Tibial nerve (tissue), 4 donors: ENCODE data around the gene RANBP17. TPM values are rescaled to one million over a fixed set of nuclear protein-coding genes. Genes with fewer than 3 reads are reported as not detected.

Experiments
- DNase-seq, 2 donors: peaks; one replicate each; pipeline ENCODE4 v3.0.0-alpha.2; 2019; ENCODE audit warnings: low spot score in 2 of 2
- H3K27ac ChIP-seq, 4 donors: fragments of 200-600 bp; sonication (generic) in 3 of 4; one replicate each; pipeline ENCODE4 v1.5.1; 2017 to 2019; ENCODE audit warnings: mild to moderate bottlenecking in 1 of 4
- H3K27me3 ChIP-seq, 2 donors: fragments of 200-600 bp; sonication (generic) in 1 of 2; one replicate each; pipeline versions ENCODE4 v1.5.1 to v1.6.0; 2017 to 2019
- H3K36me3 ChIP-seq, 3 donors: fragments of 200-600 bp; sonication (generic); one replicate each; pipeline ENCODE4 v1.5.1; 2018 to 2019
- H3K4me1 ChIP-seq, 4 donors: fragments of 200-600 bp; sonication (generic) in 3 of 4; one replicate each; pipeline ENCODE4 v1.5.1; 2017 to 2019
- H3K4me3 ChIP-seq, 4 donors: fragments of 200-600 bp; sonication (generic) in 3 of 4; one replicate each; pipeline ENCODE4 v1.5.1; 2017 to 2019; ENCODE audit warnings: mild to moderate bottlenecking in 1 of 4, moderate library complexity in 1 of 4
- H3K9me3 ChIP-seq, 4 donors: fragments of 200-600 bp; sonication (generic) in 3 of 4; one replicate each; pipeline ENCODE4 v1.5.1; 2017 to 2019
- EP300 ChIP-seq, 2 donors: sonication (generic); formaldehyde crosslinking; IDR thresholded peaks; one replicate each; pipeline ENCODE4 v1.6.1; 2017; ENCODE audit warnings: antibody characterized with exemption in 2 of 2, mild to moderate bottlenecking in 1 of 2
- POLR2A ChIP-seq, 2 donors: fragments of 450-650 bp; IDR thresholded peaks; one replicate each; pipeline ENCODE4 v1.6.1; 2017; ENCODE audit warnings: antibody characterized with exemption in 2 of 2, mild to moderate bottlenecking in 2 of 2, moderate library complexity in 2 of 2
- WGBS, 2 donors: methylation state at CpG; one replicate each; pipeline ENCODE4 v1.1.5; 2018; 5-methylcytosine and 5-hydroxymethylcytosine counted together
- total RNA-seq, 4 donors: library from RNA; depleted of rRNA; stranded (reverse); fragments of >200 nt; gene quantifications; one replicate each; pipeline ENCODE4 v1.1.0, GENCODE V29; 2016
- TF ChIP-seq, protein P1 (sequence below), 5 experiments: fragments of 200-600 bp in 3 of 5; fragments of 450-650 bp in 2 of 5; sonication (generic) in 3 of 5; IDR thresholded peaks; one replicate each; pipeline ENCODE4 v1.5.1; 2016 to 2019; ENCODE audit warnings: antibody characterized with exemption in 5 of 5, mild to moderate bottlenecking in 3 of 5, moderate library complexity in 2 of 5

The RANBP17 gene
- total RNA-seq, 4 donors from 2014 or later, result 10.8 to 34.5 (median 17.6) TPM

- Histone ChIP-seq H3K36me3 (no peaks in the 10 kb centered on the region), H3K27me3 (no peaks in the 10 kb centered on the region), H3K4me1 (no peaks in the 10 kb centered on the region), H3K27ac (no peak overlapping the region), H3K4me3 (no peak overlapping the region), H3K9me3 (no peaks in the 10 kb centered on the region)
- DNase-seq, result no peak
- no peak for TF ChIP-seq POLR2A (IDR thresholded peaks at IDR 0.05)
- TF ChIP-seq, protein P1, sequence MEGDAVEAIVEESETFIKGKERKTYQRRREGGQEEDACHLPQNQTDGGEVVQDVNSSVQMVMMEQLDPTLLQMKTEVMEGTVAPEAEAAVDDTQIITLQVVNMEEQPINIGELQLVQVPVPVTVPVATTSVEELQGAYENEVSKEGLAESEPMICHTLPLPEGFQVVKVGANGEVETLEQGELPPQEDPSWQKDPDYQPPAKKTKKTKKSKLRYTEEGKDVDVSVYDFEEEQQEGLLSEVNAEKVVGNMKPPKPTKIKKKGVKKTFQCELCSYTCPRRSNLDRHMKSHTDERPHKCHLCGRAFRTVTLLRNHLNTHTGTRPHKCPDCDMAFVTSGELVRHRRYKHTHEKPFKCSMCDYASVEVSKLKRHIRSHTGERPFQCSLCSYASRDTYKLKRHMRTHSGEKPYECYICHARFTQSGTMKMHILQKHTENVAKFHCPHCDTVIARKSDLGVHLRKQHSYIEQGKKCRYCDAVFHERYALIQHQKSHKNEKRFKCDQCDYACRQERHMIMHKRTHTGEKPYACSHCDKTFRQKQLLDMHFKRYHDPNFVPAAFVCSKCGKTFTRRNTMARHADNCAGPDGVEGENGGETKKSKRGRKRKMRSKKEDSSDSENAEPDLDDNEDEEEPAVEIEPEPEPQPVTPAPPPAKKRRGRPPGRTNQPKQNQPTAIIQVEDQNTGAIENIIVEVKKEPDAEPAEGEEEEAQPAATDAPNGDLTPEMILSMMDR (IDR thresholded peaks at IDR 0.05), result no peak
- 91 to 94% methylated on average over 4 of the region's 4 CpGs for WGBS, 2 donors
These were observed 400.1 kb downstream of the RANBP17 start for GRCh38 chr5:171261904-171262303.

DNA sequence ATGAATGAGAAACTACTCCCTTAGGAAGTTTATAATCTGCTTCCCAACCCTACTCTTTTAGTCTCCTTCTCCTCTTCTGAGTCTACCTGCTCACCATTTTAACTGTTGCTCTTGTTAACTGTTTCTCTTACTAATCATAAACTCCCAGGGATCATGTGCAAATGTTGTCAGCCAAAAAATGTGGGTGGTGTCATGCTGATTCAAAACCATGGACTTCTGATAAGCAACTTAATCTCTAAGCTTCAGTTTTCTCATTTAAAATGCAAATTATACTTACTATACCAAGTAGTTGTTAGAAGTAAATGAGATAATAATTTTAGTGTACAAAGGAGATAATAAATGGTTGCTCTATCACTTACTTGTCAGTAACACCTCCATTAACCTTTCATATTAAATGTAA is 401.4 kb downstream of the RANBP17 start:
- Histone ChIP-seq H3K36me3 (no peaks in the 10 kb centered on the region), H3K27ac (no peak overlapping the region), H3K27me3 (no peaks in the 10 kb centered on the region), H3K4me1 (no peaks in the 10 kb centered on the region), H3K4me3 (no peak overlapping the region), H3K9me3 (no peaks in the 10 kb centered on the region)
- no peak for DNase-seq
- no peak for TF ChIP-seq EP300 (IDR thresholded peaks at IDR 0.05)
- TF ChIP-seq POLR2A (IDR thresholded peaks at IDR 0.05), result no peak

- no peaks in the 10 kb centered on the region for H3K36me3 ChIP-seq
- H3K27me3 ChIP-seq, result no peaks in the 10 kb centered on the region
- WGBS, 2 donors, result 79 to 88% methylated on average over 2 of the region's 2 CpGs
- no peak for DNase-seq
- H3K27ac ChIP-seq, result no peak overlapping the region
- H3K4me3 ChIP-seq, result no peak overlapping the region
- TF ChIP-seq POLR2A (IDR thresholded peaks at IDR 0.05), result no peak
- TF ChIP-seq EP300 (IDR thresholded peaks at IDR 0.05), result no peak
- TF ChIP-seq, protein P1 (IDR thresholded peaks at IDR 0.05), result no peak
- no peaks in the 10 kb centered on the region for H3K4me1 ChIP-seq
- H3K9me3 ChIP-seq, result no peaks in the 10 kb centered on the region
These were observed 403.0 kb downstream of the RANBP17 start for GRCh38 chr5:171264843-171265242.

DNA sequence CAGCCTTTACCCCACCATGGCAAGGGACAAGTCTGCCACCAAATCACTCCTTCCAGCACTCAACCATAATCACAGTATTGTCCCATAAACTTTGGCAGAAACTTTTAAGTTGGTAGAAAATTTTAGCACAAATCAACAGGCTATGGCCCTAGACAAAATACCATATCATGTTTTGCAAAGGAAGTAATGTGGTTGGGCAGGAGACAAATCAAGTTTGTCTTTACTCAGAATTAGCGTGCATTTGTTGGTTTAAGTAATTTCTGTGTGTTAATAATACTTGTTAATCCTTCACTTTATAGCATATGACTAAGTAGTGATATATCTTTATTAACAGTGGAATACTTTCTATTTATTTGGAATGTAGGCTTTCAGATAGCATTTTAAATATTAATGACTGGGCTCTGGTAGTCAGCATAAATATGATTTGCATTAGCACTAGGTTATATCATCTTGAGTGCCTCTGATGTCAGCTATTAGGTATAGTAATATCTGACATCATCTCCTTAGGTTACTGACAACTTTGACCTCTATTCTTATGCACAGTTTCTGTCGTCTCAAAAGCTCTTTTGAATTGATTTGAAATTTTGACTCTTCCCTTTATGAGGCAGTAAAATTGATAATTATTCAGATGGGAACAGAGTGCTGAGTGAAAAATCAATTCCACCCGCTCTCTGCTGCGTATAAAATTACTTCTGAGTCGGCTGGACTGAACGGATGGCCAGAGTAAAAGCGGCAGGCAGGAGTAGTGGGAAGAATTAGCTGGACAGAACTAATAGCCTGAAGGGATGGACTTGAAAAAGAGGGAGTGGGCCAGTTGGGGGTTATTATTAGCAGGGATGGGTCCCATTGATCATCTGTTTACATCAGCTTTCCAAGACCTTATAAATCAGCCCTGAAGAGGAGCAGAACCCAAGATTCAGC is 407.1 kb downstream of the RANBP17 start:
- 57 to 62% methylated on average over 7 of the region's 7 CpGs for WGBS, 2 donors
- no peak overlapping the region for H3K4me3 ChIP-seq
- H3K27me3 ChIP-seq, result no peaks in the 10 kb centered on the region
- TF ChIP-seq POLR2A (IDR thresholded peaks at IDR 0.05), result no peak
- TF ChIP-seq, protein P1 (IDR thresholded peaks at IDR 0.05), result no peak
- TF ChIP-seq EP300 (IDR thresholded peaks at IDR 0.05), result no peak
- no peaks in the 10 kb centered on the region for H3K4me1 ChIP-seq
- no peaks in the 10 kb centered on the region for H3K9me3 ChIP-seq
- no peaks in the 10 kb centered on the region for H3K36me3 ChIP-seq
- H3K27ac ChIP-seq, result no peak overlapping the region
- DNase-seq, result no peak

- TF ChIP-seq, protein P1 (IDR thresholded peaks at IDR 0.05), result no peak
- TF ChIP-seq POLR2A (IDR thresholded peaks at IDR 0.05) (no peak), EP300 (IDR thresholded peaks at IDR 0.05) (no peak)
- H3K4me1 ChIP-seq, result no peaks in the 10 kb centered on the region
- WGBS, 2 donors, result 87 to 88% methylated on average over 2 of the region's 2 CpGs
- no peaks in the 10 kb centered on the region for H3K36me3 ChIP-seq
- H3K9me3 ChIP-seq, result no peaks in the 10 kb centered on the region
- no peak overlapping the region for H3K4me3 ChIP-seq
- no peak overlapping the region for H3K27ac ChIP-seq
- no peak for DNase-seq
- H3K27me3 ChIP-seq, result no peaks in the 10 kb centered on the region
These were observed 407.9 kb downstream of the RANBP17 start for GRCh38 chr5:171269717-171270116.
